NCI-H524 (cell line): ENCODE data around the gene KRTAP3-1.

Source experiments
- DNase-seq, 2 experiments: peaks; one replicate each; lab custom pipeline; 2025; lab: John Stamatoyannopoulos, UW

KRTAP3-1 gene

GRCh38 chr17:40978575-40979151, 30.3 kb downstream of the KRTAP3-1 start:
- no peak for DNase-seq

- DNase-seq: no peak
These were observed 33.4 kb downstream of the KRTAP3-1 start for GRCh38 chr17:40975516-40975915.

- DNase-seq: no peak
These were observed 34.6 kb downstream of the KRTAP3-1 start for GRCh38 chr17:40974366-40974765.

DNA sequence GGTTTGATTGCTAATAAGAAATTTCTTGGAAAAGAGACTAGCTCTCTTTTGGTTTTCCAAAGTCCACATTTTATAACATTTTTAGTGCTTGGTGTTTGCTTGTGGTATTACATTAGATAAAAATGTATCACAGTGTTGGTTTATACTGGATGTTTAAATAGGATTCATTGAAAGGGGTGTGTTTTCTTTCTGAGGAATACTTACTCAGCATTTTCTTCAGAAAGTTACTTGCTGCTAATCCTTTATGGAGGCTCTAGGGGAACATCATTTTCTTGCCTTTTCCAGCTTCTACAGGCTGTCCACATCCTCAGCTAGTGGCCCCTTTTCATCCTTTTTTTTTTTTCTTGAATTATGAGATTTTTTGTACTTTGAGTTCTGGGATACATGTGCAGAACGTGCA, 41.3 kb downstream of the KRTAP3-1 start:
- no peak for DNase-seq

DNA sequence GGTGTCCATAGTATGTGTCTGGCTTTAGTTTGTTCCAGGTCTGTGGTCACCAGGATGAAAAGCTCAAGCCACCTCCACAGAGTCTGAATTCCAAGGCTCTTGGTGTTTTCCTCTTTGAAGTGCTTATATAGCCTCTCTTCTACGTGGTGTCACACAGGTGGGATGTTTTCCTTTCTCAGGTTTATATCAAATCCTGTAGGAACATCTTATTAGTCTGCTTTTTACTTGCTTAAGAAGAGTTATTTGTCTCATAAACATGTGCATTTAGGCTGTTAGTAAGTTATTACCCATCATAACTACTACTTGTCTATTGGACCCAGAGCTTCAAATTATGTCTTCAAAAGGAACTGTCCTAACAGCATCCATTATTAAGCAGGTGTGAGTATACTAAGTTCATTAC, 42.1 kb downstream of the KRTAP3-1 start, which contains the start of gene KRT39:
KRT39 (minus strand) TSS at position 101 of the 400 bp plus-strand sequence; CDS start at position 9, 92 bp downstream.
- DNase-seq: no peak

DNA sequence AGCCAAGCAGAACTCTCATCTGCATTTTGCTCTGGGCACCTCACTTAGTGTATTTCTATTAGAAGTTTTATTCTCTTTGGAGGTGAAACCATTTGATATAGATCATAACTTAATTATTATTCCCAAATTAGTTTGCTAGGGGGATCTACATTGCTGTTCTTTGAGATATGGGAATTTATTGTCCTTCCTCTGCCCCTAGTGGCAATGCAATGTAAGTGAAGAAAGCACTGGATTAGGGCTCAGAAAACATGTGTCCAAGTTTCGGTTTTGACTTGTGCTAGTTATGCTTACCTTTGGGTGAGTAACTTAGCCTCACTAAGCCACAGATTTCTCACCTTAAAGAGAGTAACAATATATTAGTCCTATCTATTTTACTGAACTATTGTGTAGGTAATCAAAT, 45.1 kb downstream of the KRTAP3-1 start:
- DNase-seq: peak in 1 of 2 experiments; percentile 2

DNA sequence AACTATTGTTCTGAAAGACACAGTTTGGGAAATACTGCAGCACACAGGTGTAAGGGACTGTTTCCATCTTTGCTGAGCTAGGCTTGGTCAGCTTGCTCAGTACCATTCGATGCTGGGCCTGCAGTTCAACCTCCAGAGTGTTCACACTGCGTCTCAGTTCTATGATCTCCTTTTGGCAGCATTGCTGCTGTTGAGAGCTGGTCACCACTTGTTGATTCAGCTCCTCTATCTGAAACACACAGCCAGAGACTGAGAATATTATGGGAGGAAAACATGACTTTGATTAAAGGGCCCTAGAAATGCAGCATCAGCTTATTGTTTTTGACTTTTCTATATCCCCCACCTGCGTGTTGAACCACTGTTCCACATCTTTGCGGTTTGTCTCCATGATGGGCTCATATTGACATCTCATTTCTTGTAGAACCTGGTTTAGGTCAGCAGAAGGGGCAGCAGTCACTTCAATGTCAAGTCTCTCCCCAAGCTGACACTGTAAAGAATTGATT, 46.8 kb downstream of the KRTAP3-1 start:
- no peak for DNase-seq

DNA sequence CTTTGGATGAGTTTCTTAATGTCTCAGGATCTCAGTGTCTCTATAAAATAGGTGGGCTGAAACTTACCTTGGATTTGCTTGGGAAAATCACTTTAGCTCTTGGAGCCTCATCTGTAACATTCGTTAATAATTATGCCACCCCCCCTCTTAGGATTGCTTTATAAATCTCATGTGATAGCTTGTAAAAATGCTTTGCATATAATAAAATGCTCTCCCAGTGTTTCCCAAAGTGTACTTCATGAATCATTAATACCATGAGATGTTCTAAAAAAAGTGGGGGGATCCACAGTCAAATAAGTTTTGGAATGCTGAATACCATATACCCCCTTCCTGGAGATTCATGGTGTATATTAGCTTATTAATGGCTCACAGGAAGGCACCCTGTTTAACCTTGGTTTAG, 47.3 kb downstream of the KRTAP3-1 start:
- no peak for DNase-seq

GRCh38 chr17:40960144-40960543, 48.8 kb downstream of the KRTAP3-1 start:
- no peak for DNase-seq
